ENCODE measurements around the gene DTNBP1.

Gene DTNBP1

GRCh38 chr6:15627821-15628220, 35.0 kb downstream of the DTNBP1 start:
- Mint-ChIP-seq H3K27me3 (ENCODE audit: low read depth, poor library complexity) (no peaks in the 10 kb centered on the region), H3K36me3 (ENCODE audit: low read depth) (no peaks in the 10 kb centered on the region), H3K4me1 (peaks cover 24% of the 10 kb centered on the region), H3K27ac (no peak overlapping the region), H3K9me3 (no peaks in the 10 kb centered on the region), H3K4me3 (no peak overlapping the region)
- no peak for DNase-seq
- TF ChIP-seq CTCF (IDR thresholded peaks at IDR 0.05) = no peak

- H3K4me1 Mint-ChIP-seq = peaks cover 29% of the 10 kb centered on the region
- H3K4me3 Mint-ChIP-seq = no peak overlapping the region
- no peaks in the 10 kb centered on the region for H3K36me3 Mint-ChIP-seq (ENCODE audit: low read depth)
- no peaks in the 10 kb centered on the region for H3K9me3 Mint-ChIP-seq
- TF ChIP-seq CTCF (IDR thresholded peaks at IDR 0.05) = no peak
- H3K27me3 Mint-ChIP-seq (ENCODE audit: low read depth, poor library complexity) = no peaks in the 10 kb centered on the region
- no peak for DNase-seq
- H3K27ac Mint-ChIP-seq = peak overlapping the region; percentile 33
Measured at GRCh38 chr6:15626878-15627674, 35.8 kb downstream of the DTNBP1 start.

- Mint-ChIP-seq H3K4me3 (no peak overlapping the region), H3K36me3 (ENCODE audit: low read depth) (no peaks in the 10 kb centered on the region), H3K9me3 (no peaks in the 10 kb centered on the region), H3K27me3 (ENCODE audit: low read depth, poor library complexity) (no peaks in the 10 kb centered on the region), H3K27ac (no peak overlapping the region), H3K4me1 (peaks cover 38% of the 10 kb centered on the region)
- no peak for TF ChIP-seq CTCF (IDR thresholded peaks at IDR 0.05)
- no peak for DNase-seq
Measured at GRCh38 chr6:15626160-15626559, 36.7 kb downstream of the DTNBP1 start.

- peaks cover 52% of the 10 kb centered on the region for H3K4me1 Mint-ChIP-seq
- peaks cover 10% of the 10 kb centered on the region for H3K36me3 Mint-ChIP-seq (ENCODE audit: low read depth)
- H3K27ac Mint-ChIP-seq = no peak overlapping the region
- no peaks in the 10 kb centered on the region for H3K27me3 Mint-ChIP-seq (ENCODE audit: low read depth, poor library complexity)
- H3K4me3 Mint-ChIP-seq = no peak overlapping the region
- peak; percentile 84 for TF ChIP-seq CTCF (IDR thresholded peaks at IDR 0.05)
- peaks cover 5% of the 10 kb centered on the region for H3K9me3 Mint-ChIP-seq
- DNase-seq = no peak
Measured at GRCh38 chr6:15623276-15624116, 39.3 kb downstream of the DTNBP1 start.

- TF ChIP-seq CTCF (IDR thresholded peaks at IDR 0.05) = no peak
- H3K4me3 Mint-ChIP-seq = no peak overlapping the region
- peak overlapping the region; percentile 88 for H3K27ac Mint-ChIP-seq
- H3K36me3 Mint-ChIP-seq (ENCODE audit: low read depth) = peaks cover 17% of the 10 kb centered on the region
- DNase-seq = no peak
- peaks cover 43% of the 10 kb centered on the region for H3K4me1 Mint-ChIP-seq
- H3K27me3 Mint-ChIP-seq (ENCODE audit: low read depth, poor library complexity) = no peaks in the 10 kb centered on the region
- H3K9me3 Mint-ChIP-seq = peaks cover 15% of the 10 kb centered on the region
Measured at GRCh38 chr6:15622045-15622740, 40.6 kb downstream of the DTNBP1 start.

Data from nephron progenitor cell (in vitro differentiated cells).